Fibroblast of peridontal ligament (primary cell): Measurements from ENCODE around the gene NUP93.
A peak's percentile ranks its signal among the peaks of the same experiment; 100 is the strongest.
"Not testable (repeated sequence)": the region's sequence is repeated elsewhere in the genome, so short reads cannot be mapped to it uniquely, and the experiment has no call there.

ENCODE experiments used
- DNase-seq: peaks from one replicate; pipeline ENCODE4 v3.0.0-alpha.2; 2010; ENCODE audit errors: extremely low read depth

Gene NUP93

DNA sequence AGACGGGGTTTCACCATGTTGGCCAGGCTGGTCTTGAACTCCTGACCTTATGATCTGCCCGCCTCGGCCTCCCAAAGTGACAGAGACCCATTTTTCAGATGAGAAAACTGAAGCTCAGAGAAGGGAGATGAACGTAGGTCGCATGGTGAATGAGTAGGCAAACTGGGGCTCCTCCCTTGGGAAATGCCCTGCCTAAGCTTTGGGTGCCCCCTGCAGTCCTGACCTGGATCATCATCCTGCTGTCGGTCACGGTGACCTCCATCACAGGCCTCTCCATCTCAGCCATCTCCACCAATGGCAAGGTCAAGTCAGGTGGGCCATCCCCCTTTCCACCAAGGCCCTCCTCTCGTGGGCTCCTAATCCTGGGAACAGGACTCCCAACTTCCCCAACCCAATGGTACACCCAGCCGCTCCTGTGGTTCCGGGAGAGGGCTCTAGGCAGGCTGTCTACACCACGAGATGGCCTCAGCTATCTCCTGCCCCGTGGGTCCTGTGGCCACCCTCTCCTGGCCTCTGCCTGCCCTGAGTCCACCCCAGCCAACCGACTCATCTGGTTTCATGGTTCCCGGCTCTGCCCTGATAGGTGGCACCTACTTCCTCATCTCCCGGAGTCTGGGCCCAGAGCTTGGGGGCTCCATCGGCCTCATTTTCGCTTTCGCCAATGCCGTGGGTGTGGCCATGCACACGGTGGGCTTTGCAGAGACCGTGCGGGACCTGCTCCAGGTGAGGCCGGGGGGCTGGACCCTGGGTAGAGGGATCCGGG, 139.8 kb downstream of the NUP93 start:
- DNase-seq = no peak

DNA sequence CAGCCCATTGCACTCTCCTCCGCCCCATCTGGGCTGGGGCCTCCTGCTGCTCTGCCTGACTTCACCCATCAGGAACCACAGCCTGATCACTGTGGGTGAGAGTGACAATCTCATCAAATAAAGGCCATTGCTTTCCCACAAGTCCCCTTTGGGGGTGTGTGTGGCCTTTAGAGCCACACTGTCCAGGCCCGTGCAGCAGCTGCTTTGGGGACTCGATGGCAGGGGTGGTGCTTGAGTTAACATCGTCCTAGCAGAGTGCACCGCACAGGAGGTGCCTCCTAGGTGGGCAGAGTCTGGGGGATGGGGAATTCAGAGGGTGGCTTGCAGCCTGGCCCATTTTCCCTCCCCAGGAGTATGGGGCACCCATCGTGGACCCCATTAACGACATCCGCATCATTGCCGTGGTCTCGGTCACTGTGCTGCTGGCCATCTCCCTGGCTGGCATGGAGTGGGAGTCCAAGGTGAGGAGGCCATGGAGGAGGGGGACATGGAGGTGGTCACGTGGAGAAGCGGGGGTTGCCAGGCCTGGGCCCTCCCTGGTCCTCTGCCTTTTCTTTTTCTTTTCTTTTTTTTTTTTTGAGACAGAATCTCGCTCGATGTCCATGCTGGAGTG, 140.5 kb downstream of the NUP93 start:
- DNase-seq = no peak

DNA sequence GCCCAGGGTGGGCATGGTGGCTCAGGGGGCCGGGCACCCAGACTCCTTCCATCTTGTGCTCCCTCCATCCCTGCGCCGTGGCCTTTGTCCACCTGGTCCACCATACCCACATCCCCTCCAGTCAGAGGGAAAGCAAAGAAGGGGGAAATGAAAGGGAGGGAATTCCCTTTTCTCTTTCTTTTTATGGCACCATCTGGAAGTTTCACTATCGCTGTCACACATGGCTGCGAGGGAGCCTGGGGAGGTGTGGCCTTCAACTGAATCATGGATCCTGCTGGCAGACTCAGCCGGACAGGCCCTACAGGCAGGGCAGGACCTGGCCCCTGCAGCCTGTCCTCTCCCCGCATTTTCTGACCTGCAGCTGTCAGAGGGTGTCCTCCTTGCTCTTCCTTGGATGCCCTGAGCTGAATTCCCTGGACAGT, 141.3 kb downstream of the NUP93 start:
- DNase-seq = peak; percentile 35

DNA sequence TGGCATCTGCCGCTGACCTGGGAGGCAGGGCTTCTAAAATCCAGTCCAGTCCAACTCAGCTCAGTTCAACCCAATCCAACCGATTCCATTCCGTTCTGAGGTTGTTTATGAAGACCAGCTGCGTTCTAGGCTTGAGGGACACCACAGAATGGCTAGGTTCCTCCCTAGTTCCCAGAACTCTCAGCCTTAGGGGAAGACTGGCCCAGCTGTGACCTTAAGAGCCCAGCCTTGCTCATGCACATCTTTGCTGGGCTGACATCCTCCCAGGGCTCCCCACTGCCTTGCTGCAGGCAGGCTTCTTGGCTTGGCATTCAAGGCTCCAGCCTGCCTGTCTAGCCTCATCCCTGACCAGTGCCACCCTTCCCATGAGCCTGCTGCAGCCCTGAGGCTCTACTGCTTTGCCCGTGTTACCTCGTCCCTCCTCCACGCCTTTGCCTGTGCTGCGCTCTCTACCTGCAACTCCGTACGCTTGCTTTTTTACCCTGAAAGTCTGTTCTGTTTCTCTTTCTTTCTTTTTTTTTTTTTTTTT, 143.0 kb downstream of the NUP93 start:
- DNase-seq = peak; percentile 52

DNA sequence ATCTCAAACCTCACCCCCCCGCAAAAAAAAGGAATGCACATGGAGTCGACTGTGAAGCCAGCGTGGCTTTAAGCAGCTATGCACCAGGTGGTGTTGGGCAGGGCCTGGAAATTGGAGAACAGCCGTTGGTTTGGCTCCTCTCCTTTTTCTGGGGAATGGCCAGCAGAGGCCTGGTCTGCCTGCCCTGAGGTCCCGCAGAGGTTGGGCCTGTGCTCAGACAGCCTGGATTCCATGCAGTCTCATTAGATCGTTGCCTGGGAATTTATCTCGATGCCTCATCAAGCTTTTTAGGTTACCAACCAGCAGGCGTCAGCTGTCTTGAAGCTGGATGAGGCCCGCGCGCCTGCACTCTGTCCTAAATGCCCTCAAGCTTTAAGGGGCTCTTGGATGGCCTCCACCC, 144.9 kb downstream of the NUP93 start:
- DNase-seq = peak; percentile 10

DNA sequence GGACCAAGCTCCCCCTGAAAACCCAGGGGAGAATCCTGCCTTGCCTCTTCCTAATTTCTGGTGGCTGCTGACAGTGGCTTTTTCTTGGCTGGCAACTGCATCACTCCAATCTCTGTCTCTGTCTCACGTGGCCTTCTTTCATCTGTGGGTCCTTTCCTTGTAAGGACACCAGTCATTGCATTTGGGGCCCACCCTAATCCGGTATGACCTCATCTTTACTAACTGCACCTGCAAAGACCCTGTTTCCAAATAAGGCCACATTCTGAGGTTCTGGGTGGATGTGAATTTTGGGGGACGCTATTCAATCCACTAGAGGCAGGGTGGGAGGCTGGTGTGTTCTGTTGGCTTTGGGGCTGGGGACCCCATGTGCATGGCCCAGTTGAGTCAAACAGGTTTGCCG, 146.1 kb downstream of the NUP93 start:
- DNase-seq = no peak

DNA sequence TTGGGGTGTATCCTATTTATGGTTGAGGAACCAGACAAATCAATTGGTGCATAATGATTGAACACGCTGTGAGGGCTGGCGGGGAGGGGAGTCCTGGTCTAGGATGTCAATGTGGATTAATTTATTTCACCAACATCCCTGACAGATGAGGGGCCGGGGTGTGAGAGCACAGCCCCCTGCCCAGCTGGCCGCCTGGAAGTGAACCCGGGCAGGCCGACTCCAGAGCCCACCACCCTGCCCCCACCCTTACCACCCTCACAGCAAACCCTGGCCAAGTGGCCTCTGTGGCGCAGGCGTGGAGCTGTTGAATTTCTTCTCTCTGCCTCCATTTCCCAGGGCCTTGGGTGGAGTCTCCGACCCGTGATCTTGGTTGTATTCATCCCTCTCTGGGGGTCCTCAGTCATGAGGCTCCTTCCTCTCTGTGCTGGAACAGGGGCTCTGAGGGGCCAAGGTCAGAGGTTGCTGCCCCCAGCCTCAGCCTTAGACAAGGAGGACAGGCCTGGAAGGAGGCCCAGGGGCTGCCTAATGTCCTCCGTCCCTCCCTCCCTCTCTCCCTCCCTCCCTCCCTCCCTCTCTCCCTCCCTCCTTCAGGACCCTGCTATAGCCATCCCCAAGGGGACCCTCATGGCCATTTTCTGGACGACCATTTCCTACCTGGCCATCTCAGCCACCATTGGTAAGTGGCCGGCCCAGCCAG, 147.7 kb downstream of the NUP93 start:
- no peak for DNase-seq

DNA sequence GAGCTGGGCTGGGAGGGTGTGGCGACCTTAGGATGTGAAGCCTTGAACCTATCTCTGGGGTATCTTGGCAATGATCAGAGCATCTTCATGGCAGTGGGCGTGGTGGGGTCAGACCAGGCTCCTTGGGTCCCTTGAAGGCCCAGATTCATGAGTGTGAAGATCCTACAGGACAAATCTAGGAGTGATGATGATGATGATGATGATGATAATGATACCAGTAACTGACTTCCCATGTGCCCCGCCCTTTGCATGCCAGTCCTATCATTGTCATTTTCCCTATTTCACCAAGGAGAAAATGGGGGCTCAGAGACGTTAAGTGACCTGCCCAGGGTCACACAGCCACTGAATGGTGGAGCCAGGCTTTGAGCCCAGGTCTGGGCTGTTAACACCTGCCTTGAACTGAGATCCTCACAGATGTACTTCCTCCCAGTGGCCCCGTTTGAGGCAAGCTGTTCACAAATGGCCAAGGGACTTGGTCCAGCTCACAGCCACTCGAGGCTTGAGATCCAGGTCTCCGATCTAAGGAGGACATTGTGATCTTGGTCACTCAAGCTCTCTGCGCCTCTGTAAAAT, 148.4 kb downstream of the NUP93 start:
- DNase-seq = no peak

DNA sequence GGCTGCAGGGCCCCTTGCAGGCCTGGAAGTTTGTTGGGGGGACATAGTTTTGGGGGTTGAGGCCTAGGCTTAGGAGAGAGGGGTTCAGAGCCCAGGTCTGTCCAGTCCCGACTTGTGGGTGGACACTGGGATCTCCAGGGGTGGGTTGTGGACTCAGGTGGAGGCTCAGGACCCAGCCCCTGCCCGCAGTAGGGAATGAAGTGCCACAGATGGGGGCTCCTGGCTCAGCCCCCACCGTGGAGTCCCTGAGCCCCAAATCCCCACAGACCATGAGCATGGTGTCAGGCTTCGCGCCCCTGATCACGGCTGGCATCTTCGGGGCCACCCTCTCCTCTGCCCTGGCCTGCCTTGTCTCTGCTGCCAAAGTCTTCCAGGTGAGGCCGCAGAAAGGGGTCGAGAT, 149.3 kb downstream of the NUP93 start:
- DNase-seq = no peak

DNA sequence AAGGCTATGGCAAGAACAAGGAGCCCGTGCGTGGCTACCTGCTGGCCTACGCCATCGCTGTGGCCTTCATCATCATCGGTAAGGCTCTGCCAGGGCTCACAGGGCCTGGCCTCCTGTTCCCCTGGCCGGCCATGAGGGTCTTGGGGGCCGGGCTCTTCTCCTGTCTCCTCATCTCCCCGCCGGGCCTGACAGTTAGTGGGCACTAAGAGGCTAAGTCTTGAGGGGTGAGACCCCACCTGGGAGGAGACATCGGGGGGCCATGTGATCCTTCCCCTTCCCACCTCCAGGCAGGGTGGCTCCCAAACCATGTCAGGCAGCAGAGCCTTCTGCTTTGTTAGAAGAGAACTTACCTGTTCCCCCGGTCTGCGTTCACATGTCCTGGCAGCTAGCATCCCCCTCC, 150.2 kb downstream of the NUP93 start:
- no peak for DNase-seq

DNA sequence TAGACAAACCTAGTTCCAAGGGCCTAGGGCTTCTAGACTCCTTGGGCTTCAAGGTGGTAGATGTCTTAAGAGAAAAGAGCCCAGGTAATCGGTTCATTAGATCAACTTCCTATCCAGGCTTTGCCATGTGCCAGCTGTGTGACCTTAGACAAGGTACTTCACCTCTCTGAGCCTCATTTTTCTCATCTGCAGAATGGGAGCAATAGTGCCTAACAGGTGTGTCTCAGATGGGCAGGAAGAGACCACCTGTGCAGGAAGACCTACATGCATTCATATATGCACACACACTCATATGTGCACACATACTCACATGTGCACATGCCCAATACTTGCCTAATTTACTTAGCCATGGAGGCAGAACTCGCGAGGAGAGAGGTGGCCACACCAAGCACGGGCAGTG, 150.8 kb downstream of the NUP93 start:
- no peak for DNase-seq

DNA sequence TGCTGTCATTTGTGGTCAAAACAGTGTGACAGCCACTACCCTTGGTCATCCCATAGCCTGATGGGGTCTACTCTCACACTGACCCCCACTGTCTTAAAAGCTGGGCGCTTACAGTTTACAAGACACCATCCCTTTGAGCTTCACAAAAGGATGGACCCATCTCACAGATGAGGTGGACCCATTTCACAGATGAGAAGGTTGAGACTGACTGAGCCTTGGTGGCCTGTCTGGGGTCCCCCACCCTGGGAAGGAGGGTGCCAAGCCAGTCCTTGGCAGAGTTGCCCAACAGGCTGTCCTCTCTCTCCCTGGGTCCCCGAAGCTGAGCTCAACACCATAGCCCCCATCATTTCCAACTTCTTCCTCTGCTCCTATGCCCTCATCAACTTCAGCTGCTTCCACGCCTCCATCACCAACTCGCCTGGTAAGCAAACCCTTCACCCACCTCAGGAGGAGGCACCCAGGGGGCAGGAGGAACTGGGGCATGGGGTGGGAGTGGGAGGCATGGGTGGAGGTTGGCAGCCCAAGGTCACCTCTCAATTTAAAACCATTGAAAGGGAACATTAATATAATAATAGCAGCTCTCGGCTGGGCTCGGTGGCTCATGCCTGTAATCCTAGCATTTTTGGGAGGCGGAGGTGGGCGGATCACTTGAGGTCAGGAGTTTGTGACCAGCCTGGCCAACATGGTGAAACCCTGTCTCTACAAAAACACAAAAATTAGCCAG, 152.3 kb downstream of the NUP93 start:
- no peak for DNase-seq

DNA sequence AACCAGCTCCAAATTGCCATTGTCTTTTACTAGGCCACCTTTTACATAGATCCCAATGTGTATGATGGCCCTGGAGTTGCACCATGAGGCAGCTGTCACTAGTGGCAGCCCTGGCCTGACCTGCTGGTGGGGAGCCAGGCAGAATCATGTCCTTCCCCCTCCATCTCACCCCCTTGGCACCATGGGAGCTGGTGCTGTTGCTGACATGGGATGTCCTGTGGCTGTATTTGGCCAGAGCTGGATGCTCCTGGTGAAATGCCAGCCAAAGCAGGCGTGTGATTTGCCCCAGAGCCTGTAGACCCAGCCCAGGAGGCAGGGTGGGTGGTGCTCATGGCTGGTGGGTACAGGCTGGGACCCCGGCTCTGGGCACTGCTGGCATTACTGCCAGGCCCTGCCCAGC, 153.7 kb downstream of the NUP93 start:
- DNase-seq = no peak

DNA sequence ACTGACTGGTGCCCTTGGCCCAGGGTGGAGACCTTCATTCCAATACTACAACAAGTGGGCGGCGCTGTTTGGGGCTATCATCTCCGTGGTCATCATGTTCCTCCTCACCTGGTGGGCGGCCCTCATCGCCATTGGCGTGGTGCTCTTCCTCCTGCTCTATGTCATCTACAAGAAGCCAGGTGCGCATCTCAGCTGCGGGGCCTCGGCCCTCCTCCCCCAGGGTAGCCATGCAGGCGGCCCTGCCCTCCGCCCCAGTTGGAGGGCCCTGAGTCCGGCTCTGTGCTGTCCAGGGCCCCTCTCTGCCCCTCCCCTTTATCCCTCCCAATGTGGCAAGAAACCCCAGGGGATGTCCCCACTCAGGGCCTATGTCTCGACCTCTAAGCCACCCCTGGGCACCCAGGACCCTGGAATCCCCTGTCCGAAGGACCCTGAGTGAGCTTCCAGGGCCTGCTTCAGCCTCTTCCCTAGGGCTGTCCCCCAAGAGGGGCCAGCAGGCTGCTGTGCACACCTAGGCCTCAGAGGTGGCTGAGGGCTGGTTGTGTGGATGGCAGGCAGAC, 154.2 kb downstream of the NUP93 start:
- DNase-seq = no peak

DNA sequence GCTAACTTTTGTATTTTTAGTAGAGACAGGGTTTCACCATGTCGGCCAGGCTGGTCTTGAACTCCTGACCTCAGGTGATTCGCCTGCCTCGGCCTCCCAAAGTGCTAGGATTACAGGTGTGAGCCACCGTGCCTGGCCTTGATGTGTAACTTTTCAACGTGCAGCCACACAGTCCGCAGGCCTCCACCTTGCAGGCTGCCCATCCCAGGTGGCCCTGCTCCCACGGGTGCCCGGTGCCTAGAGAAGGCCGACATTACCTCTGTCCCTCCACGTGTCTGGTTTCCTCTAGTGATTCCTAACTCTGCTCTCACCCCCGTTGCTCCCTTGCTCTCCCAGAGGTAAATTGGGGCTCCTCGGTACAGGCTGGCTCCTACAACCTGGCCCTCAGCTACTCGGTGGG, 155.0 kb downstream of the NUP93 start:
- DNase-seq = not testable (repeated sequence)

DNA sequence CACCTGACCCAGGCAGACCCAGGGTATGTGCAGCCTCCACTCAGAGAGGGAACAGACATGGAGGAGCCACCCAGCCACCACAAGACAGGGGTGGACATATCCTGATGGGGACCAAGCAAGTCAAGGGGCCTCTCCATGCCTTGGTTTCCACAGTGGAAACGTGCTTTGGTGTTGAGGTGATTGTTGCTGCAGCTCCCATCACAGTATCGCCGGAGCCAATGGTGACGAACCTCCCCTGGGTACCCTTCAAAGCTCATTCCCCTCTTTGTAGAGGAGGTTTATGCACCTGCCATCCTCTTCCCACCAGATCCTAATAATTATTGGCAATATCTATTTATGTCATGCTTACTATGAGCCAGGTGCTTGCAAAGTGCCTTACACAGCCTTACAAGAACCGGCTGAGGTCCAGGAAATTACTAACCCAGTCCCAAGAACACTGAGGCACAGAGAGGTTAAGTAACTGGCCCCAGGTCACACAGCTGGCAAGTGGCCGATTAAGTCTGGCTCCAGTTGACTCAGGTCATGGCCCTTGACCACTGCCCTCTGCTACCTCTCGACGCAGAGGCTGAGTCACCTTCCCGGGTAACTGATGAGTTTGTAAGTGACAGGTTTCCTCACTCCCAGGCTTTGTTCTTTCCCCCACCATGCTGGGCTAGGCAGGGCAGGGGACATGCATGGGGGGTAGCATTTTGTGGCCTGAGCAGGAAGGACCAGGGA, 155.7 kb downstream of the NUP93 start:
- DNase-seq = no peak

DNA sequence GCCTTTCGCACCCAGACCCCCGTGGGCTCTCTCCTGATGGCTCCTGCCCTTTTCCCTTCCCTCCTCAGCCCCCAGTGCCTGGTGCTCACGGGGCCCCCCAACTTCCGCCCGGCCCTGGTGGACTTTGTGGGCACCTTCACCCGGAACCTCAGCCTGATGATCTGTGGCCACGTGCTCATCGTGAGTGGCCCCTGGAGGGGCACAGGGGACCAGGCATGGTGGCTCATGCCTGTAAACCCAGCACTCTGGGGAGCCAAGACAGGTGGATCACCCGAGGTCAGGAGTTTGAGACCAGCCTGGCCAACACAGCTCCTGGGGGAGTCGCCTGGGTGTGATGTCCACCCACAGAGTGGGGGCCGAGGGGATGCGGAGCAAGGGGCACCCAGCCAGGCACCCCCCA, 156.4 kb downstream of the NUP93 start:
- no peak for DNase-seq

DNA sequence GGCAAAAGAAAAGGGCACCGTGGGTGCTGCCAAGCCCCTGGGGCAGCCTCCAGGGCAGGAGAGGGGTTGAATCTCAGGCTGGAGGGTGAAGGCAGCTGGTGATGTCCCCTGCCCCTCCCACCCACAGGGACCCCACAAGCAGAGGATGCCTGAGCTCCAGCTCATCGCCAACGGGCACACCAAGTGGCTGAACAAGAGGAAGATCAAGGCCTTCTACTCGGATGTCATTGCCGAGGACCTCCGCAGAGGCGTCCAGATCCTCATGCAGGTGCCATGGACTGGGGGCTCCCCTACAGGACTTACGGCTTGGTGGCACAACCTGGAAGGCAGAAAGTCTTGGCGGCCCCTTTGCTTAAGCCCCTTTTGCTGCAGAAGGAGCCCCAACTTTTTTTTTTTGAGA, 156.9 kb downstream of the NUP93 start:
- DNase-seq = no peak

DNA sequence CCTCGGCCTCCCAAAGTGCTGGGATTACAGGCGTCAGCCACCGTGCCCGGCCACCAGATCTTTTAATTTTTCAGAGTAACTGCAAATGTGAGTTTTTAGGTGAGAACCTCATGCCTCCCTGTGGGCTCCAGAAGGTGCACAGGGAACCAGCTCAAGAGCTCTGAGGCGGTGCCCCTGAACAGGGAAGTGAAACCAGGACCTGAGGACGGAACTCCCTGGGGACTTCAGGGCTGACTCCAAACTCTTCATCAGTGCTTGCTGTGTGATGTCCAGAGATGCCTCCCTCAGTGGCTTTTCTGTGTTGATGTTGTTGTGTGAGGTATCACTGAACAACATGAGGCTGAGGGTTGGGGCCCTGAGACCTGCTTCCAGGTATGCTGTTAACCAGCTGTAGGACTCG, 158.9 kb downstream of the NUP93 start:
- DNase-seq = no peak

DNA sequence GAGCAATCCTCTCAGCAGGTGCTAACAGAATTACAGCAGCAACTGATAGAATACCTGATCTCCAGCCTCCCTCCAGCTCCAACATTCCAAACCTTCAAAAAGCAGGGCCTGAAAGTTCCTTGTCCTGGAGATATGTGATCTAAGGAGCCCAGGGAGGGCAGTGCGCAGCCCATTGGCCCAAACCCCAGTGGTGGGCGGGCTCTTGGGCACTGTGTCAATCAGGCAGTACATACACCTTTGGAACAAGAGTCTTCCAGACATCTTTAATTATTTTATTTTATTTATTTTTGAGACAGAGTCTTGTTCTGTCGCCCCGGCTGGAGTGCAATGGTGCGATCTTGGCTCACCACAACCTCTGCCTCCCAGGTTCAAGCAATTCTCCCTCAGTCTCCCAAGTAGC, 159.3 kb downstream of the NUP93 start:
- no peak for DNase-seq

DNA sequence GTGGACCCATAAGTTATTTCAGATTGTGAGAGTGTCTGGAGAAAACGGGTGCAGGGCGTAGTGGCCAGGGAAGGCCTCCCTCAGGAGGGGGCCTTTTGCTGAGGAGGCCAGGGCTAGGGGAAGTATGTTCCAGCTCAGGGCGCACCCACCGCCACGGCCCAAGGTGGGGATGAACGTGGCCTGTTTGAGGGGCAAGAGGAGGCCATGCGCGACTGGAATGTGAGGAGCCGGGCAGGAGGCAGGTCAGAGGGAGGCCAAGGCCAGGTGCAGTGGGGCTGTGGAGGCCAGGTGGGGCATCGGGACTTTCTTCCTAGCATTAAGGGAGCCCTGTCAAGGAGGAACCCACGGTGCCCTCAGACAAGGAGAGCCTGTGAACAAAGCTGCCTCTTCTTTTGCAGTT, 161.8 kb downstream of the NUP93 start:
- no peak for DNase-seq
